Measurements from ENCODE around the gene PWWP2B. TPM values are rescaled to one million over a fixed set of nuclear protein-coding genes. Genes with fewer than 3 reads are reported as not detected.

Gene PWWP2B
- total RNA-seq (2021): 12.2 to 14.1 TPM (median 13.6 TPM) in 3 replicates
- percentile 43 among the genes with signal in this experiment for Bru-seq, nascent RNA
- long read RNA-seq, experiment 1, transcript PWWP2B-201 (3 exons, 2,651 nt): major isoform, 26 of 39 reads
- long read RNA-seq, experiment 1, partial matches to known transcripts: 3 of 39 reads
- long read RNA-seq, experiment 1, other reads (novel, unspliced or antisense): 7 of 39 reads
- long read RNA-seq, experiment 2, partial matches to known transcripts: 6 of 12 reads
- long read RNA-seq, experiment 2, other reads (novel, unspliced or antisense): 4 of 12 reads
- long read RNA-seq, experiment 3, partial matches to known transcripts: 0 of 1 reads
- long read RNA-seq, experiment 3, other reads (novel, unspliced or antisense): 1 of 1 reads

GRCh38 chr10:132397036-132397541 lies at the start of gene PWWP2B:
TSS of gene PWWP2B (plus strand) at chr10:132397200. CDS start at chr10:132397227, 27 bp downstream.
- Mint-ChIP-seq H3K36me3 (no peaks in the 10 kb centered on the region), H3K9me3 (peaks cover 6% of the 10 kb centered on the region), H3K4me3 (peak within 1 kb of the TSS; percentile 74), H3K27me3 (ENCODE audit: low read depth) (peaks cover 4% of the 10 kb centered on the region; the same call in 1 of the 2 replicates), H3K27ac (peak within 1 kb of the TSS; percentile 76), H3K4me1 (peaks cover 17% of the 10 kb centered on the region)
- TF ChIP-seq ZNF423 (CRISPR knock-in tag; IDR thresholded peaks at IDR 0.05) (no peak), ATF1 (CRISPR knock-in tag; IDR thresholded peaks at IDR 0.05) (no peak), PRRX2 (CRISPR knock-in tag; IDR thresholded peaks at IDR 0.05) (no peak)
- TF ChIP-seq, protein P1, sequence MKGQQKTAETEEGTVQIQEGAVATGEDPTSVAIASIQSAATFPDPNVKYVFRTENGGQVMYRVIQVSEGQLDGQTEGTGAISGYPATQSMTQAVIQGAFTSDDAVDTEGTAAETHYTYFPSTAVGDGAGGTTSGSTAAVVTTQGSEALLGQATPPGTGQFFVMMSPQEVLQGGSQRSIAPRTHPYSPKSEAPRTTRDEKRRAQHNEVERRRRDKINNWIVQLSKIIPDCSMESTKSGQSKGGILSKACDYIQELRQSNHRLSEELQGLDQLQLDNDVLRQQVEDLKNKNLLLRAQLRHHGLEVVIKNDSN (CRISPR knock-in tag; IDR thresholded peaks at IDR 0.05): no peak
- ATAC-seq: no peak
- no peak for DNase-seq (ENCODE audit: low spot score)
- POLR2A ChIA-PET: interaction anchor here (1.5 kb wide), 2 partner anchors 22 to 55 kb away, joined by 4 to 5 read pairs; no protein-coding TSS in a partner anchor
- CTCF ChIA-PET: interaction anchor here (1.3 to 2.4 kb wide), 4 partner anchors 24 to 121 kb away, joined by 3 to 9 read pairs (median 6); no protein-coding TSS in a partner anchor

DNA sequence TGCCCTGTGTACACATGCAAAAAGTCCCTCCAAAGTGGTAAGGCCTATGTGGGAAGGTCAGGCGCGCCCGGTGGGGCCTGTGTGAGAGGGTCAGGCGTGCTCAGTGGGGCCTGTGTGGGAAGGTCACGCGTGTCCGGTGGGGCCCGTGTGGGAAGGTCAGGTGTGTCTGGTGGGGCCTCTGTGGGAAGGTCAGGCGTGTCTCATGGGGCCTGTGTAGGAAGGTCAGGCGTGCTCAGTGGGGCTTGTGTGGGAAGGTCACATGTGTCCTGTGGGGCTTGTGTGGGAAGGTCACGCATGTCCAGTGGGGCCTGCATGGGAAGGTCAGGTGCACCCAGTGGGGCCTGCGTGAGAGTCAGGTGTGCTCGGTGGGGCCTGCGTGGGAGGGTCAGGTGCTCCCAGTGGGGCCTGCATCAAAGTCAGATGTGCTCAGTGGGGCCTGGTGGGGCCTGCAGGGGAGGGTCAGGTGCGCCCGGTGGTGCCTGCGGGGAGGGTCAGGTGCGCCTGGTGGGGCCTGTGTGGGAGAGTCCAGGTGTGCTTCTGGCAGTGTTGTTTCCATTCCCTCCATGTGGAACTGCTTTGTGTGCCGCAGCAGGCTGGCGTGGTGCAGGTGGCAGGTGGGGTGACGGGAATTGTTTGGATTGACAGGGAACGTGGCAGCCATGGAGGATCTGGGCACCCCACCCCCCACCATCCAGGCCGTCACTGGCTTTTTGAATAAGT lies 49.6 kb upstream of the PWWP2B start:
- no peaks in the 10 kb centered on the region for H3K36me3 Mint-ChIP-seq
- H3K27me3 Mint-ChIP-seq (ENCODE audit: low read depth): peaks cover 7% of the 10 kb centered on the region
- ATAC-seq: no peak
- no peak overlapping the region for H3K4me3 Mint-ChIP-seq
- TF ChIP-seq ZSCAN18 (CRISPR knock-in tag; IDR thresholded peaks at IDR 0.05) (no peak), ELF4 (CRISPR knock-in tag; IDR thresholded peaks at IDR 0.05; ENCODE audit: low read depth) (no peak), ZNF121 (CRISPR knock-in tag; IDR thresholded peaks at IDR 0.05) (no peak), CBFB (CRISPR knock-in tag; IDR thresholded peaks at IDR 0.05; ENCODE audit: low read depth) (no peak), FOXJ3 (CRISPR knock-in tag; IDR thresholded peaks at IDR 0.05; ENCODE audit: borderline replicate concordance) (no peak), TEAD4 (CRISPR knock-in tag; IDR thresholded peaks at IDR 0.05) (no peak)
- TF ChIP-seq, protein P2, sequence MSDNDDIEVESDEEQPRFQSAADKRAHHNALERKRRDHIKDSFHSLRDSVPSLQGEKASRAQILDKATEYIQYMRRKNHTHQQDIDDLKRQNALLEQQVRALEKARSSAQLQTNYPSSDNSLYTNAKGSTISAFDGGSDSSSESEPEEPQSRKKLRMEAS (CRISPR knock-in tag; IDR thresholded peaks at IDR 0.05): no peak
- ChIA-PET POLR2A (no interaction called here), CTCF (interaction anchor here (1.2 to 2.1 kb wide), 2 partner anchors 13 to 35 kb away, joined by 3 to 14 read pairs; no protein-coding TSS in a partner anchor)
- DNase-seq (ENCODE audit: low spot score): no peak
- H3K9me3 Mint-ChIP-seq: no peaks in the 10 kb centered on the region
- peak overlapping the region; percentile 71; the same call in 1 of the 2 replicates for H3K27ac Mint-ChIP-seq
- H3K4me1 Mint-ChIP-seq: no peaks in the 10 kb centered on the region

- Mint-ChIP-seq H3K4me1 (no peaks in the 10 kb centered on the region), H3K27me3 (ENCODE audit: low read depth) (peaks cover 7% of the 10 kb centered on the region), H3K4me3 (no peak overlapping the region), H3K36me3 (no peaks in the 10 kb centered on the region), H3K27ac (0 out of 2 replicates have a peak overlapping the region, but pooled peaks have one; percentile 44), H3K9me3 (no peaks in the 10 kb centered on the region)
- CTCF ChIA-PET: interaction anchor here (0.6 to 2.1 kb wide), 3 partner anchors 13 to 37 kb away, joined by 3 to 14 read pairs (median 3); no protein-coding TSS in a partner anchor
- DNase-seq (ENCODE audit: low spot score): no peak
- TF ChIP-seq, protein P3, sequence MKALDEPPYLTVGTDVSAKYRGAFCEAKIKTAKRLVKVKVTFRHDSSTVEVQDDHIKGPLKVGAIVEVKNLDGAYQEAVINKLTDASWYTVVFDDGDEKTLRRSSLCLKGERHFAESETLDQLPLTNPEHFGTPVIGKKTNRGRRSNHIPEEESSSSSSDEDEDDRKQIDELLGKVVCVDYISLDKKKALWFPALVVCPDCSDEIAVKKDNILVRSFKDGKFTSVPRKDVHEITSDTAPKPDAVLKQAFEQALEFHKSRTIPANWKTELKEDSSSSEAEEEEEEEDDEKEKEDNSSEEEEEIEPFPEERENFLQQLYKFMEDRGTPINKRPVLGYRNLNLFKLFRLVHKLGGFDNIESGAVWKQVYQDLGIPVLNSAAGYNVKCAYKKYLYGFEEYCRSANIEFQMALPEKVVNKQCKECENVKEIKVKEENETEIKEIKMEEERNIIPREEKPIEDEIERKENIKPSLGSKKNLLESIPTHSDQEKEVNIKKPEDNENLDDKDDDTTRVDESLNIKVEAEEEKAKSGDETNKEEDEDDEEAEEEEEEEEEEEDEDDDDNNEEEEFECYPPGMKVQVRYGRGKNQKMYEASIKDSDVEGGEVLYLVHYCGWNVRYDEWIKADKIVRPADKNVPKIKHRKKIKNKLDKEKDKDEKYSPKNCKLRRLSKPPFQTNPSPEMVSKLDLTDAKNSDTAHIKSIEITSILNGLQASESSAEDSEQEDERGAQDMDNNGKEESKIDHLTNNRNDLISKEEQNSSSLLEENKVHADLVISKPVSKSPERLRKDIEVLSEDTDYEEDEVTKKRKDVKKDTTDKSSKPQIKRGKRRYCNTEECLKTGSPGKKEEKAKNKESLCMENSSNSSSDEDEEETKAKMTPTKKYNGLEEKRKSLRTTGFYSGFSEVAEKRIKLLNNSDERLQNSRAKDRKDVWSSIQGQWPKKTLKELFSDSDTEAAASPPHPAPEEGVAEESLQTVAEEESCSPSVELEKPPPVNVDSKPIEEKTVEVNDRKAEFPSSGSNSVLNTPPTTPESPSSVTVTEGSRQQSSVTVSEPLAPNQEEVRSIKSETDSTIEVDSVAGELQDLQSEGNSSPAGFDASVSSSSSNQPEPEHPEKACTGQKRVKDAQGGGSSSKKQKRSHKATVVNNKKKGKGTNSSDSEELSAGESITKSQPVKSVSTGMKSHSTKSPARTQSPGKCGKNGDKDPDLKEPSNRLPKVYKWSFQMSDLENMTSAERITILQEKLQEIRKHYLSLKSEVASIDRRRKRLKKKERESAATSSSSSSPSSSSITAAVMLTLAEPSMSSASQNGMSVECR (CRISPR knock-in tag; IDR thresholded peaks at IDR 0.05; ENCODE audit: borderline replicate concordance): no peak
- TF ChIP-seq JAZF1 (CRISPR knock-in tag; IDR thresholded peaks at IDR 0.05): no peak
- no peak for TF ChIP-seq ESRRA (CRISPR knock-in tag; IDR thresholded peaks at IDR 0.05; ENCODE audit: borderline replicate concordance)
- TF ChIP-seq KAT7 (CRISPR knock-in tag; IDR thresholded peaks at IDR 0.05; ENCODE audit: borderline replicate concordance): no peak
- TF ChIP-seq, protein P4, sequence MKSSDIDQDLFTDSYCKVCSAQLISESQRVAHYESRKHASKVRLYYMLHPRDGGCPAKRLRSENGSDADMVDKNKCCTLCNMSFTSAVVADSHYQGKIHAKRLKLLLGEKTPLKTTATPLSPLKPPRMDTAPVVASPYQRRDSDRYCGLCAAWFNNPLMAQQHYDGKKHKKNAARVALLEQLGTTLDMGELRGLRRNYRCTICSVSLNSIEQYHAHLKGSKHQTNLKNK (CRISPR knock-in tag; IDR thresholded peaks at IDR 0.05): no peak
- TF ChIP-seq, protein P5, sequence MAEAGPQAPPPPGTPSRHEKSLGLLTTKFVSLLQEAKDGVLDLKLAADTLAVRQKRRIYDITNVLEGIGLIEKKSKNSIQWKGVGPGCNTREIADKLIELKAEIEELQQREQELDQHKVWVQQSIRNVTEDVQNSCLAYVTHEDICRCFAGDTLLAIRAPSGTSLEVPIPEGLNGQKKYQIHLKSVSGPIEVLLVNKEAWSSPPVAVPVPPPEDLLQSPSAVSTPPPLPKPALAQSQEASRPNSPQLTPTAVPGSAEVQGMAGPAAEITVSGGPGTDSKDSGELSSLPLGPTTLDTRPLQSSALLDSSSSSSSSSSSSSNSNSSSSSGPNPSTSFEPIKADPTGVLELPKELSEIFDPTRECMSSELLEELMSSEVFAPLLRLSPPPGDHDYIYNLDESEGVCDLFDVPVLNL (CRISPR knock-in tag; IDR thresholded peaks at IDR 0.05; ENCODE audit: borderline replicate concordance, low read depth): no peak
- no peak for ATAC-seq
- POLR2A ChIA-PET: no interaction called here
Measured at GRCh38 chr10:132347931-132348267, 49.1 kb upstream of the PWWP2B start.

Data from WTC11 (cell line).